Measurements from ENCODE around the gene PLXDC1. TPM values are rescaled to one million over a fixed set of nuclear protein-coding genes. Genes with fewer than 3 reads are reported as not detected.

PLXDC1 gene
- total RNA-seq, 4 donors from 2014 or later = 0.49 to 4.5 (median 2.4) TPM

- in situ Hi-C loops (cut with MboI; ENCODE audit: low sequenced_read_pairs in 4 of 4) = no loop called here
- no peaks in the 10 kb centered on the region for H3K27me3 ChIP-seq
Observed at GRCh38 chr17:39107155-39107554, 44.3 kb downstream of the PLXDC1 start.

GRCh38 chr17:39105705-39106104, 45.7 kb downstream of the PLXDC1 start:
- DNase-seq (no peak), ATAC-seq (no peak)
- TF ChIP-seq POLR2A (IDR thresholded peaks at IDR 0.05) = no peak
- no peak for TF ChIP-seq CTCF (IDR thresholded peaks at IDR 0.05 in 4 of 5, conservative IDR thresholded peaks at IDR 0.05 in 1 of 5)
- H3K4me3 ChIP-seq = no peak overlapping the region
- H3K4me1 ChIP-seq = no peaks in the 10 kb centered on the region
- no peaks in the 10 kb centered on the region for H3K9me3 ChIP-seq
- H3K36me3 ChIP-seq = no peaks in the 10 kb centered on the region
- no peak overlapping the region for H3K27ac ChIP-seq
- H3K27me3 ChIP-seq = no peaks in the 10 kb centered on the region
- in situ Hi-C loops (cut with MboI; ENCODE audit: low sequenced_read_pairs in 4 of 4) (no loop called here), intact Hi-C loops (cut with DNase I; ENCODE audit: low total_unique reads) (no loop called here)

More at GRCh38 chr17:39107155-39107554, 44.3 kb downstream of the PLXDC1 start:
- H3K4me3 ChIP-seq = no peak overlapping the region
- no peak for TF ChIP-seq POLR2A (IDR thresholded peaks at IDR 0.05)
- H3K4me1 ChIP-seq = no peaks in the 10 kb centered on the region
- ATAC-seq (no peak), DNase-seq (no peak)
- intact Hi-C loops (cut with DNase I; ENCODE audit: low total_unique reads) = no loop called here
- H3K27ac ChIP-seq = no peak overlapping the region
- H3K36me3 ChIP-seq = no peaks in the 10 kb centered on the region
- H3K9me3 ChIP-seq = no peaks in the 10 kb centered on the region

GRCh38 chr17:39104657-39105056, 46.8 kb downstream of the PLXDC1 start:
- ATAC-seq = no peak
- Histone ChIP-seq H3K4me1 (no peaks in the 10 kb centered on the region), H3K9me3 (no peaks in the 10 kb centered on the region), H3K4me3 (no peak overlapping the region), H3K27ac (no peak overlapping the region), H3K27me3 (no peaks in the 10 kb centered on the region), H3K36me3 (no peaks in the 10 kb centered on the region)
- DNase-seq = no peak
- TF ChIP-seq CTCF (IDR thresholded peaks at IDR 0.05 in 4 of 5, conservative IDR thresholded peaks at IDR 0.05 in 1 of 5) (no peak), POLR2A (IDR thresholded peaks at IDR 0.05) (no peak)
- intact Hi-C loops (cut with DNase I; ENCODE audit: low total_unique reads) (no loop called here), in situ Hi-C loops (cut with MboI; ENCODE audit: low sequenced_read_pairs in 4 of 4) (no loop called here)

- no peak for DNase-seq
Observed at GRCh38 chr17:39104046-39104445, 47.4 kb downstream of the PLXDC1 start.

DNA sequence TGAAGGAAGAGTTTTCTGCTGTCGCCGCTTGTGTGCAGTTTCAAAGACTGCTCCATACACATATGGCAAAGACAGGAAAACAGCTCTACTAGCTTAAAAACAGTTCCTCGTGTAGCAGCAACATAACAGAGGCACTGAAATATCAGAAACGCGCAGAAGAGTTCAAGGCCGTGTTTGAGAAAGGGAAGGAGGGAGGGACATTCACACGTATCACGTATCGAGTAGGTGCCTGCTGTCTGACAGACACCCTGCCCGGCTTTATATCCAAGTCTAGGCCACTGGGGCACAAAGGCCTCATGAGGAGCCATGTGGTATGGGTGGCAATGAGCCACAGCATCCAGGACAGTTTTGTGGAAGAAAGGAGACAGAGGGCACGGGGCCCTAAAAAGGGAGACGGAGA, 50.3 kb downstream of the PLXDC1 start:
- in situ Hi-C loops (cut with MboI; ENCODE audit: low sequenced_read_pairs in 4 of 4) (no loop called here), intact Hi-C loops (cut with DNase I; ENCODE audit: low total_unique reads) (no loop called here)
- no peak for ATAC-seq

More at GRCh38 chr17:39104046-39104445, 47.4 kb downstream of the PLXDC1 start:
- Histone ChIP-seq H3K27me3 (peaks cover 0 to 3% (median under 1%) of the 10 kb centered on the region in 3 donors), H3K36me3 (no peaks in the 10 kb centered on the region), H3K4me3 (no peak overlapping the region), H3K9me3 (no peaks in the 10 kb centered on the region), H3K4me1 (peaks cover 0 to 4% of the 10 kb centered on the region in 2 donors), H3K27ac (no peak overlapping the region)
- intact Hi-C loops (cut with DNase I; ENCODE audit: low total_unique reads) (no loop called here), in situ Hi-C loops (cut with MboI; ENCODE audit: low sequenced_read_pairs in 4 of 4) (no loop called here)
- no peak for ATAC-seq
- TF ChIP-seq POLR2A (IDR thresholded peaks at IDR 0.05) (no peak), CTCF (IDR thresholded peaks at IDR 0.05 in 4 of 5, conservative IDR thresholded peaks at IDR 0.05 in 1 of 5) (no peak)

More for the DNA sequence above, 50.3 kb downstream of the PLXDC1 start:
- no peaks in the 10 kb centered on the region for H3K9me3 ChIP-seq
- H3K4me3 ChIP-seq = no peak overlapping the region
- DNase-seq = no peak
- no peak overlapping the region for H3K27ac ChIP-seq
- peaks cover 0 to 13% of the 10 kb centered on the region in 2 donors for H3K4me1 ChIP-seq
- TF ChIP-seq CTCF (IDR thresholded peaks at IDR 0.05 in 4 of 5, conservative IDR thresholded peaks at IDR 0.05 in 1 of 5) (no peak), POLR2A (IDR thresholded peaks at IDR 0.05) (no peak)
- no peaks in the 10 kb centered on the region for H3K36me3 ChIP-seq
- H3K27me3 ChIP-seq = peaks cover 0 to 17% (median 7%) of the 10 kb centered on the region in 3 donors

All from gastrocnemius medialis (tissue), 4 donors.